B cell (primary cell): ENCODE measurements around the gene HMX2. TPM values are rescaled to one million over a fixed set of nuclear protein-coding genes. Genes with fewer than 3 reads are reported as not detected.

Experiments
- ATAC-seq: fragments of 200-7000 bp; cut with Tn5 transposase; one replicate; pipeline ENCODE4 v1.10.0; 2021; ENCODE audit warnings: low read depth, mild to moderate bottlenecking, moderate number of reproducible peaks, moderate library complexity
- CTCF ChIA-PET: fragments of 350-600 bp; sonication (Branson Sonifier 250); formaldehyde crosslinking; loops from one replicate; lab custom pipeline; 2021; ENCODE audit warnings: antibody characterized with exemption, inconsistent platforms; lab: Charles Lee
- POLR2A ChIA-PET: fragments of 350-600 bp; sonication (Branson Sonifier 250); formaldehyde crosslinking; loops from one replicate; lab custom pipeline; 2021; ENCODE audit warnings: antibody characterized with exemption; lab: Charles Lee
- DNase-seq: peaks from one replicate; pipeline ENCODE4 v3.0.0; 2013
- H2AFZ ChIP-seq: 2 replicates; pipeline ENCODE4 v1.6.1; 2012; ENCODE audit warnings: mild to moderate bottlenecking, low read depth, low read length; ENCODE audit not compliant: insufficient read depth, poor library complexity, severe bottlenecking
- H3K27ac ChIP-seq, 2 donors: 1 replicate in 1 of 2; 2 replicates in 1 of 2; pipeline ENCODE4 v1.5.1; 2012 to 2013; ENCODE audit warnings: low read length in 2 of 2, mild to moderate bottlenecking in 2 of 2, moderate library complexity in 1 of 2
- H3K27me3 ChIP-seq, 4 experiments: fragments of 200-600 bp in 1 of 4; sonication (generic) in 1 of 4; replicated peaks in 1 of 4; 1 replicate in 2 of 4; 2 replicates in 2 of 4; pipeline versions ENCODE4 v1.6.1 to v1.7.0; 2013 to 2016; ENCODE audit warnings: low read length in 3 of 4, mild to moderate bottlenecking in 2 of 4, mixed read lengths in 1 of 4, moderate library complexity in 1 of 4; ENCODE audit not compliant: insufficient read depth in 4 of 4, control insufficient read depth in 3 of 4; ENCODE audit errors: control extremely low read depth in 1 of 4
- H3K36me3 ChIP-seq, 2 experiments: replicated peaks in 1 of 2; 1 replicate in 1 of 2; 2 replicates in 1 of 2; pipeline versions ENCODE4 v1.6.1 to v1.7.1; 2013; ENCODE audit warnings: low read length in 1 of 2; ENCODE audit not compliant: insufficient read depth in 2 of 2, control insufficient read depth in 1 of 2; ENCODE audit errors: control extremely low read depth in 1 of 2, extremely low read depth in 1 of 2
- H3K4me1 ChIP-seq, 2 donors: fragments of 200-600 bp in 1 of 2; sonication (generic) in 1 of 2; 1 replicate in 1 of 2; 2 replicates in 1 of 2; pipeline versions ENCODE4 v1.5.1 to v1.6.1; 2013 to 2017; ENCODE audit warnings: low read length in 2 of 2; ENCODE audit not compliant: control insufficient read depth in 2 of 2, insufficient read depth in 2 of 2
- H3K4me2 ChIP-seq: replicated peaks from 2 replicates; pipeline ENCODE3; 2012; ENCODE audit warnings: mild to moderate bottlenecking, low read depth, low read length; ENCODE audit not compliant: poor library complexity, severe bottlenecking
- H3K4me3 ChIP-seq, 5 experiments: fragments of 200-600 bp in 1 of 5; sonication (generic) in 1 of 5; 1 replicate in 3 of 5; 2 replicates in 2 of 5; pipeline versions ENCODE4 v1.5.1 to v1.7.0; 2011 to 2016; ENCODE audit warnings: low read length in 4 of 5, mild to moderate bottlenecking in 4 of 5, low read depth in 2 of 5, control low read depth in 1 of 5, moderate library complexity in 1 of 5; ENCODE audit not compliant: insufficient read depth in 1 of 5; ENCODE audit errors: control extremely low read depth in 1 of 5, extremely low read depth in 1 of 5
- H3K79me2 ChIP-seq: fragments of 200-600 bp; sonication (generic); one replicate; pipeline ENCODE4 v1.6.0; 2016; ENCODE audit warnings: low read length; ENCODE audit not compliant: control insufficient read depth, insufficient read depth
- H3K9ac ChIP-seq: fragments of 200-600 bp; sonication (generic); 2 replicates; pipeline ENCODE4 v1.6.1; 2017; ENCODE audit warnings: mild to moderate bottlenecking, low read length, moderate library complexity
- H3K9me3 ChIP-seq, 3 donors: one replicate each; pipeline versions ENCODE4 v1.6.1 to v1.7.1; 2013; ENCODE audit warnings: low read length in 2 of 3; ENCODE audit not compliant: control insufficient read depth in 2 of 3, insufficient read depth in 1 of 3; ENCODE audit errors: control extremely low read depth in 1 of 3
- H4K20me1 ChIP-seq: 2 replicates; pipeline ENCODE4 v1.6.0; 2012; ENCODE audit warnings: mild to moderate bottlenecking, low read length; ENCODE audit not compliant: insufficient read depth, control insufficient read depth, poor library complexity, severe bottlenecking
- H3K27ac Mint-ChIP-seq: one replicate; pipeline ENCODE4 v1.8.0; 2021; ENCODE audit warnings: mixed read lengths
- H3K27me3 Mint-ChIP-seq: one replicate; pipeline ENCODE4 v1.8.0; 2021; ENCODE audit warnings: mixed read lengths
- H3K4me1 Mint-ChIP-seq: one replicate; pipeline ENCODE4 v1.8.0; 2021; ENCODE audit warnings: mixed read lengths
- H3K4me3 Mint-ChIP-seq: one replicate; pipeline ENCODE4 v1.8.0; 2021; ENCODE audit warnings: mixed read lengths
- H3K9me3 Mint-ChIP-seq: one replicate; pipeline ENCODE4 v1.8.0; 2022; ENCODE audit warnings: mixed read lengths; ENCODE audit not compliant: insufficient read depth
- EZH2 ChIP-seq: IDR thresholded peaks from 2 replicates; pipeline ENCODE4 v1.6.1; 2012; ENCODE audit warnings: borderline replicate concordance, low read depth, mild to moderate bottlenecking, moderate library complexity, low read length; ENCODE audit not compliant: insufficient read depth, poor library complexity, severe bottlenecking
- WGBS: methylation state at CpG from one replicate; pipeline ENCODE4 v1.1.5; 2013; ENCODE audit warnings: missing lambda C conversion rate; ENCODE audit not compliant: insufficient coverage; 5-methylcytosine and 5-hydroxymethylcytosine counted together
- intact Hi-C: fragments of 100-400 bp; cut with micrococcal nuclease; formaldehyde crosslinking; loops from one replicate; pipeline ENCODE4 v1.10.0; 2022
- polyA plus RNA-seq: library from polyadenylated mRNA; depleted of rRNA; stranded (reverse); fragments of >200 nt; gene quantifications from 2 replicates; pipeline ENCODE4 v1.2.3, GENCODE V29; 2012
- total RNA-seq, 2 donors: library from RNA; stranded (reverse); fragments of 120-200 nt in 1 of 2; gene quantifications; 1 replicate in 1 of 2; 2 replicates in 1 of 2; pipeline versions ENCODE4 v1.2.3 to v1.2.4, GENCODE V29; 2013 to 2022
- TF ChIP-seq, protein P1 (sequence below): fragments of 200-600 bp; IDR thresholded peaks from one replicate; pipeline ENCODE4 v1.8.0; 2022; ENCODE audit warnings: antibody characterized with exemption, mild to moderate bottlenecking

Gene HMX2
- total and polyA plus RNA-seq, 2 donors (not counting 1 experiment from before 2014, with no cell fraction given): not detected

DNA sequence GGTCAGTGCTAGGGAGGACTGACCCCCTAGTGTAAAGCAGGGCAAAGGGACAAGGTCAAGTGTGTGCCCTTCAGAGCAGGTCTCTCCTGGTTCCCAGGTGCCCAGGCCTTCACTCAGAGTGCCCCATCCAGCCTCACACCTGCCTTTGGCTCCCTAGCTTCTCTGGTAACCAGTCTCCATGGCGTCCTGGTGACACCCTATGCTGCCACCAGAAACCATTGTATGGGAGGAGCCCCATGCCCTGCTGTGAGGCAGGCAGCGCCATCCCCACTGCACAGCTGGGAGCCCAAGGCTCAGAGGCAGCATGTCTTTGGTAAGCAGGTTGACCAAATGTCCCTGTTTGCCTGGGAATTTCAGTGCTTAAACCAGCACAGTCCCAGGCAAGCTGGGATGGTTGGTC, 45.3 kb upstream of the HMX2 start:
- CTCF ChIA-PET: no interaction called here
- no peak overlapping the region for H2AFZ ChIP-seq
- ATAC-seq: no peak

DNA sequence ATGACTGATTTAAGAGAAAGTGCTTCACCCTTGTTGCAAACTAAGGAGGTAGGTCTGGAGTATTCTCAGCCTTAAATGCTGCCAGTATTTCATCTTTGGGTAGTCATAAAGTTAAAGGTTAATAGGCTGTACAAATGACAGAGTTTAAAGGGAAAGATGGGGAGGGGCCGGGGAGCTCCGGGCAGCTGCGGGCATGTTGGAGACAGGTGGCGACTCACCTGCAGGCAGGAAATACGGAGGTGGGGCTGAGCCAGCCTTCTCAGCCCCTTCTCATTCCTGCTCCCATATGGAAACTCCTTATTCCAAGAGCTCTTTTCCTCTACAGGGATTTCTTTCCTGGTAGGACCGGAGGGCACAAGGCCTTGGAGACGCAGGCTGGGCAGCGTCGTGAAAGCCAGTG, 44.0 kb upstream of the HMX2 start:
- WGBS: 80% methylated on average over 4 of the region's 9 CpGs
- H3K79me2 ChIP-seq: no peaks in the 10 kb centered on the region
- no peak overlapping the region for H3K27ac ChIP-seq
- H2AFZ ChIP-seq: no peak overlapping the region
- DNase-seq (no peak), ATAC-seq (no peak)
- no peaks in the 10 kb centered on the region for H3K36me3 ChIP-seq
- Mint-ChIP-seq H3K9me3 (no peaks in the 10 kb centered on the region), H3K4me1 (no peaks in the 10 kb centered on the region), H3K4me3 (no peak overlapping the region), H3K27ac (no peak overlapping the region), H3K27me3 (peaks cover 19% of the 10 kb centered on the region)
- no peak overlapping the region for H3K4me3 ChIP-seq
- ChIA-PET POLR2A (no interaction called here), CTCF (no interaction called here)
- H3K27me3 ChIP-seq: peaks cover 0 to 2% (median 0%) of the 10 kb centered on the region in 4 experiments
- intact Hi-C loops: no loop called here
- no peak overlapping the region for H3K9ac ChIP-seq
- H4K20me1 ChIP-seq: no peaks in the 10 kb centered on the region
- no peaks in the 10 kb centered on the region for H3K9me3 ChIP-seq
- no peaks in the 10 kb centered on the region for H3K4me1 ChIP-seq
- H3K4me2 ChIP-seq: no peak overlapping the region
- no peak for TF ChIP-seq EZH2
- TF ChIP-seq, protein P1, sequence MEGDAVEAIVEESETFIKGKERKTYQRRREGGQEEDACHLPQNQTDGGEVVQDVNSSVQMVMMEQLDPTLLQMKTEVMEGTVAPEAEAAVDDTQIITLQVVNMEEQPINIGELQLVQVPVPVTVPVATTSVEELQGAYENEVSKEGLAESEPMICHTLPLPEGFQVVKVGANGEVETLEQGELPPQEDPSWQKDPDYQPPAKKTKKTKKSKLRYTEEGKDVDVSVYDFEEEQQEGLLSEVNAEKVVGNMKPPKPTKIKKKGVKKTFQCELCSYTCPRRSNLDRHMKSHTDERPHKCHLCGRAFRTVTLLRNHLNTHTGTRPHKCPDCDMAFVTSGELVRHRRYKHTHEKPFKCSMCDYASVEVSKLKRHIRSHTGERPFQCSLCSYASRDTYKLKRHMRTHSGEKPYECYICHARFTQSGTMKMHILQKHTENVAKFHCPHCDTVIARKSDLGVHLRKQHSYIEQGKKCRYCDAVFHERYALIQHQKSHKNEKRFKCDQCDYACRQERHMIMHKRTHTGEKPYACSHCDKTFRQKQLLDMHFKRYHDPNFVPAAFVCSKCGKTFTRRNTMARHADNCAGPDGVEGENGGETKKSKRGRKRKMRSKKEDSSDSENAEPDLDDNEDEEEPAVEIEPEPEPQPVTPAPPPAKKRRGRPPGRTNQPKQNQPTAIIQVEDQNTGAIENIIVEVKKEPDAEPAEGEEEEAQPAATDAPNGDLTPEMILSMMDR: no peak

More for the DNA sequence above, 45.3 kb upstream of the HMX2 start:
- no peak overlapping the region for H3K4me3 ChIP-seq
- H3K4me1 Mint-ChIP-seq: no peaks in the 10 kb centered on the region
- no peak for DNase-seq
- intact Hi-C loops: no loop called here
- no peak for TF ChIP-seq EZH2
- TF ChIP-seq, protein P1: no peak
- no peak overlapping the region for H3K4me2 ChIP-seq
- no peaks in the 10 kb centered on the region for H3K9me3 ChIP-seq
- no peak overlapping the region for H3K9ac ChIP-seq
- WGBS: 32% methylated on average over 2 of the region's 2 CpGs
- peaks cover 0 to 2% (median 0%) of the 10 kb centered on the region in 4 experiments for H3K27me3 ChIP-seq
- H3K4me1 ChIP-seq: no peaks in the 10 kb centered on the region
- POLR2A ChIA-PET: no interaction called here
- peaks cover 16% of the 10 kb centered on the region for H3K27me3 Mint-ChIP-seq
- H3K27ac ChIP-seq: no peak overlapping the region
- H3K9me3 Mint-ChIP-seq: no peaks in the 10 kb centered on the region
- no peaks in the 10 kb centered on the region for H3K36me3 ChIP-seq
- no peaks in the 10 kb centered on the region for H3K79me2 ChIP-seq
- no peak overlapping the region for H3K27ac Mint-ChIP-seq
- no peak overlapping the region for H3K4me3 Mint-ChIP-seq
- no peaks in the 10 kb centered on the region for H4K20me1 ChIP-seq
